ENCODE data around the gene RARS1. TPM values are rescaled to one million over a fixed set of nuclear protein-coding genes. Genes with fewer than 3 reads are reported as not detected.

The RARS1 gene
- total and polyA plus RNA-seq, 2 of the 8 experiments (the other 6 are each of a cell fraction or from before 2014, with no cell fraction given): 30.2 to 108 TPM

DNA sequence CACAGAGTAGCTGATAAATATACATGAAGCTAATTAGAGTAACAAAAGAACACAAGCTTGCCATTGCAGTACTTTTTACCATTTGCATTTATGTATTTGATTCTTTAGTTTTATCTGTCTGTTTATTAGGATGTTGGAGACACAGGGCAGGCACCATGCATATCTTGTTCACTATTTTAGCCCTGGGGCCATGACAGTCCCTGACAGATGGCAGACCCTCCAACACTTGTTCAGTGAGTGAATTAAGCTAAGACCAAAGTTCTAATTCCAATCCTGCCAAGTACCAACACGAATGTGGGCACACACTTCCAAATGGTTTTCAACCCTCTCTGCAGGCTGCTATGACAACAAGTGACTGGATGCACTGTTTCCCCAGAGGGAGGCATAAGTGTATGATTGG is 12.0 kb upstream of the RARS1 start:
- DNase-seq (ENCODE audit: low read depth in 1 of 2, low spot score in 2 of 2) (no peak), FAIRE-seq (no peak)
- Histone ChIP-seq H4K8ac (ENCODE audit: extremely low read depth, insufficient read depth, low read length) (no peak overlapping the region), H4K5ac (ENCODE audit: insufficient read length, low read depth, low read length) (no peak overlapping the region), H3K14ac (ENCODE audit: insufficient read length) (no peak overlapping the region), H3K4ac (replicated peaks; ENCODE audit: insufficient read length, low read depth, low read length) (no peak overlapping the region), H3K9me3 (ENCODE audit: insufficient read depth in 2 of 2, low read depth in 1 of 2, low read length in 1 of 2) (no peaks in the 10 kb centered on the region), H3K36me3 (ENCODE audit: control insufficient read depth in 2 of 4, insufficient read depth in 4 of 4, low read length in 3 of 4) (peaks cover 0 to 3% (median 0%) of the 10 kb centered on the region in 4 experiments; a peak in 2 of 8 replicates), H3K79me2 (ENCODE audit: control insufficient read depth in 1 of 2, insufficient read depth in 2 of 2, low read length in 2 of 2) (no peaks in the 10 kb centered on the region), H3K4me3 (ENCODE audit: extremely low read depth in 1 of 4, insufficient read depth in 2 of 4, low read depth in 3 of 4, low read length in 4 of 4) (no peak overlapping the region), H3K18ac (ENCODE audit: extremely low read depth, low read length) (no peak overlapping the region), H2BK5ac (ENCODE audit: low read depth, low read length) (no peak overlapping the region), H4K91ac (replicated peaks; ENCODE audit: insufficient read length, low read length) (no peak overlapping the region), H3K56ac (replicated peaks; ENCODE audit: insufficient read length, low read depth, low read length) (no peak overlapping the region), H3K27ac (ENCODE audit: low read depth, low read length) (no peak overlapping the region), H3K23me2 (ENCODE audit: low read depth, low read length) (no peaks in the 10 kb centered on the region), H3K79me1 (ENCODE audit: low read depth, low read length) (no peaks in the 10 kb centered on the region), H2BK120ac (replicated peaks; ENCODE audit: low read depth, low read length) (no peak overlapping the region), H4K20me1 (replicated peaks in 1 of 2; ENCODE audit: control insufficient read depth in 1 of 2, insufficient read depth in 2 of 2, low read length in 2 of 2) (no peaks in the 10 kb centered on the region), H2AK5ac (ENCODE audit: low read depth, low read length) (no peak overlapping the region), H2AFZ (ENCODE audit: low read length) (no peak overlapping the region), H3K27me3 (replicated peaks in 1 of 4; ENCODE audit: control insufficient read depth in 3 of 4, extremely low read depth in 1 of 4, insufficient read depth in 3 of 4, low read length in 3 of 4) (no peaks in the 10 kb centered on the region), H3K4me1 (replicated peaks in 1 of 4; ENCODE audit: control insufficient read depth in 3 of 4, insufficient read depth in 4 of 4, low read length in 3 of 4) (no peaks in the 10 kb centered on the region), H2BK12ac (ENCODE audit: low read depth, low read length) (no peak overlapping the region), H3K9ac (replicated peaks in 1 of 4; ENCODE audit: extremely low read depth in 1 of 4, low read depth in 3 of 4, low read length in 3 of 4) (no peak overlapping the region), H3K23ac (ENCODE audit: insufficient read length) (no peak overlapping the region), H3K4me2 (ENCODE audit: insufficient read depth in 1 of 2, low read depth in 2 of 2, low read length in 2 of 2) (no peak overlapping the region), H2BK15ac (ENCODE audit: low read length) (no peak overlapping the region), H2BK20ac (ENCODE audit: low read length) (no peak overlapping the region)
- TF ChIP-seq EZH2 (IDR thresholded peaks at IDR 0.05; ENCODE audit: low read depth, low read length, severe bottlenecking): no peak
- TF ChIP-seq CBX5 (IDR thresholded peaks at IDR 0.05; ENCODE audit: low read depth, low read length): no peak
- no peak for TF ChIP-seq TBP (IDR thresholded peaks at IDR 0.05; ENCODE audit: low read depth, low read length)
- 82% methylated on average over 1 of the region's 1 CpG; no CpG with 5 or more reads in 1 of the 2 experiments for WGBS, 2 experiments (ENCODE audit: extremely low coverage in 1 of 2, insufficient coverage in 1 of 2, insufficient read length in 1 of 2, insufficient replicate concordance in 2 of 2, low coverage in 1 of 2, low lambda C conversion rate in 2 of 2, missing lambda C conversion rate in 1 of 2)
- CTCF ChIA-PET (ENCODE audit: partially characterized antibody): interaction anchor here (1.3 kb wide), 1 partner anchor 11 kb away, joined by 5 read pairs; no protein-coding TSS in a partner anchor
- POLR2A ChIA-PET (ENCODE audit: partially characterized antibody): no interaction called here
